Activated naive CD4-positive, alpha-beta T cell treated with anti-CD3 and anti-CD28 coated beads for 36 hours (primary cell): ENCODE measurements around the gene SPOCK2. TPM values are rescaled to one million over a fixed set of nuclear protein-coding genes. Genes with fewer than 3 reads are reported as not detected.
"Not testable (repeated sequence)": the region's sequence is repeated elsewhere in the genome, so short reads cannot be mapped to it uniquely, and the experiment has no call there.

Experiments used
- CTCF ChIA-PET: fragments of 350-600 bp; sonication (Branson Sonifier 250); formaldehyde crosslinking; loops from one replicate; lab custom pipeline; 2021; ENCODE audit warnings: antibody characterized with exemption; lab: Charles Lee
- DNase-seq: peaks from one replicate; pipeline ENCODE4 v3.0.0-alpha.2; 2020
- H3K27ac Mint-ChIP-seq: one replicate; pipeline ENCODE4 v1.8.0; 2021; ENCODE audit warnings: mild to moderate bottlenecking, mixed read lengths
- H3K27me3 Mint-ChIP-seq: one replicate; pipeline ENCODE4 v1.8.0; 2021; ENCODE audit warnings: low read depth, mixed read lengths
- H3K36me3 Mint-ChIP-seq: one replicate; pipeline ENCODE4 v1.8.0; 2021; ENCODE audit warnings: low read depth, mixed read lengths
- H3K4me1 Mint-ChIP-seq: one replicate; pipeline ENCODE4 v1.8.0; 2021; ENCODE audit warnings: low read depth, mixed read lengths
- H3K4me3 Mint-ChIP-seq: one replicate; pipeline ENCODE4 v1.8.0; 2021; ENCODE audit warnings: mild to moderate bottlenecking, moderate library complexity, mixed read lengths
- H3K9me3 Mint-ChIP-seq: one replicate; pipeline ENCODE4 v1.8.0; 2021; ENCODE audit warnings: mixed read lengths
- intact Hi-C: fragments of 100-400 bp; cut with micrococcal nuclease; formaldehyde crosslinking; loops from one replicate; pipeline ENCODE4 v1.15.1; 2023
- total RNA-seq, 2 experiments: library from RNA; stranded (reverse); gene quantifications; one replicate each; pipeline ENCODE4 v1.2.3, GENCODE V29; 2021

The SPOCK2 gene
- total RNA-seq, 2 experiments from 2014 or later = 205 to 208 TPM

DNA sequence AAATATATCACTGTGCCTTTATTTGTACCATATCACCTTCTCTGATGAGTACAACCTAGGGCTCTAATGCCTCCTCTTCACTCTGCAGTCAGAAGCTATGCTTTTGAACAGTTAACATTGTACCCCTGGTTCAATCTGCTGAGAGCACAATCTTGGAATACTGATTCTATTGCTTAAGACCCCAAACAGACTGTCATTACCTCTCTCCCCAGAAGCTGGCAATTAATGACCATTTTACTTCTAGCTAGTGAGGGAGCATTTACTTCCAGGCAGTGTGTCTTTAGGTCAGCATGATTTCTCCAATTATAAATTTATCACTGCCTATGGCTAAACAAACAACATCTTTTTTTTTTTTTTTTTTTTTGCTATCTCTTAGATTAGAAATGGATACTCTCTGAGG, 36.0 kb upstream of the SPOCK2 start:
- Mint-ChIP-seq H3K27ac (no peak overlapping the region), H3K9me3 (no peaks in the 10 kb centered on the region)

GRCh38 chr10:72123616-72124015, 35.3 kb upstream of the SPOCK2 start:
- Mint-ChIP-seq H3K9me3 (no peaks in the 10 kb centered on the region), H3K4me3 (no peak overlapping the region), H3K27me3 (no peaks in the 10 kb centered on the region), H3K27ac (no peak overlapping the region), H3K36me3 (peaks cover 9% of the 10 kb centered on the region), H3K4me1 (peaks cover 48% of the 10 kb centered on the region)
- intact Hi-C loops = loop anchor here (5.0 kb wide), 1 partner anchor 36 kb away; the partner anchor contains the start of gene SPOCK2
- CTCF ChIA-PET = interaction anchor here (1.1 to 5.3 kb wide), 2 partner anchors 9 to 215 kb away, joined by 3 to 53 read pairs; no protein-coding TSS in a partner anchor
- DNase-seq = no peak

More for the DNA sequence above, 36.0 kb upstream of the SPOCK2 start:
- peaks cover 47% of the 10 kb centered on the region for H3K4me1 Mint-ChIP-seq
- peaks cover 9% of the 10 kb centered on the region for H3K36me3 Mint-ChIP-seq
- H3K4me3 Mint-ChIP-seq = no peak overlapping the region
- CTCF ChIA-PET = interaction anchor here (0.9 to 5.3 kb wide), 5 partner anchors 8 to 214 kb away, joined by 3 to 53 read pairs (median 5); no protein-coding TSS in a partner anchor
- DNase-seq = no peak
- intact Hi-C loops = loop anchor here (5.0 kb wide), 1 partner anchor 37 kb away; the partner anchor contains the start of gene SPOCK2
- no peaks in the 10 kb centered on the region for H3K27me3 Mint-ChIP-seq

GRCh38 chr10:72122221-72122620, 33.9 kb upstream of the SPOCK2 start:
- intact Hi-C loops = loop anchor here (5.0 kb wide), 1 partner anchor 35 kb away; the partner anchor contains the start of gene SPOCK2
- Mint-ChIP-seq H3K4me1 (peaks cover 55% of the 10 kb centered on the region), H3K27me3 (no peaks in the 10 kb centered on the region), H3K4me3 (peak overlapping the region; percentile 12), H3K27ac (peak overlapping the region; percentile 47), H3K36me3 (peaks cover 9% of the 10 kb centered on the region), H3K9me3 (no peaks in the 10 kb centered on the region)
- DNase-seq = no peak
- CTCF ChIA-PET = interaction anchor here (0.7 to 1.1 kb wide), 5 partner anchors 11 to 472 kb away, joined by 3 to 6 read pairs (median 4); no protein-coding TSS in a partner anchor

- Mint-ChIP-seq H3K9me3 (peaks cover 2% of the 10 kb centered on the region), H3K27me3 (no peaks in the 10 kb centered on the region), H3K36me3 (peaks cover 11% of the 10 kb centered on the region), H3K4me1 (peaks cover 52% of the 10 kb centered on the region), H3K4me3 (no peak overlapping the region), H3K27ac (peak overlapping the region; percentile 47)
- CTCF ChIA-PET = interaction anchor here (0.6 kb wide), 1 partner anchor 52 kb away, joined by 4 read pairs; no protein-coding TSS in a partner anchor
- intact Hi-C loops = loop anchor here (5.0 kb wide), 1 partner anchor 34 kb away; the partner anchor contains the start of gene SPOCK2
- DNase-seq = no peak
Measured at GRCh38 chr10:72121389-72121788, 33.0 kb upstream of the SPOCK2 start.

DNA sequence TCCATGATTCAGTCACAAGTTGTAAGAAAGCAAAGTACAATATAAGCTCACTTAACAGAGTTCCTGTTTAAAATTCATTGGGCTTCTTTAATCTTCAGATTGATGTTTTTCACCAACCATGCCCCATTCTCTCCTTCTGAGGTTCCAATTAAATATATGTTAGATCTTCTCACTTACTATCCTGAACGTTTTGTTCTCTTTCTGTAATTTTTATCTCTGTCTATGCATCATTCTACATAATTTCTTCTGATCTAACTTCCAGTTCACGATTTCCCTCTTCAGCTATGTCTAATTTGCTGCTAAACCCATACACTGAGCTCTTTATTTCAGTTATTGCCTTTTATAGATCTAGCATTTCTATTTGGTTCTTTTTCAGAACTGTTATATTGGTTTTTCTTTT, 28.0 kb upstream of the SPOCK2 start:
- no peak for DNase-seq
- intact Hi-C loops = no loop called here
- Mint-ChIP-seq H3K4me1 (peaks cover 34% of the 10 kb centered on the region), H3K27me3 (no peaks in the 10 kb centered on the region), H3K27ac (no peak overlapping the region), H3K9me3 (peaks cover 5% of the 10 kb centered on the region), H3K4me3 (no peak overlapping the region), H3K36me3 (peaks cover 12% of the 10 kb centered on the region)
- CTCF ChIA-PET = interaction anchor here (1.2 to 1.5 kb wide), 2 partner anchors 8 to 10 kb away, joined by 4 read pairs; no protein-coding TSS in a partner anchor

- Mint-ChIP-seq H3K9me3 (peaks cover 5% of the 10 kb centered on the region), H3K27me3 (no peaks in the 10 kb centered on the region), H3K4me1 (peaks cover 43% of the 10 kb centered on the region), H3K36me3 (peaks cover 11% of the 10 kb centered on the region), H3K27ac (no peak overlapping the region), H3K4me3 (no peak overlapping the region)
- no peak for DNase-seq
- intact Hi-C loops = no loop called here
- CTCF ChIA-PET = interaction anchor here (0.6 to 1.4 kb wide), 2 partner anchors 49 to 109 kb away, joined by 3 to 4 read pairs; no protein-coding TSS in a partner anchor
Measured at GRCh38 chr10:72114706-72115450, 26.5 kb upstream of the SPOCK2 start.

DNA sequence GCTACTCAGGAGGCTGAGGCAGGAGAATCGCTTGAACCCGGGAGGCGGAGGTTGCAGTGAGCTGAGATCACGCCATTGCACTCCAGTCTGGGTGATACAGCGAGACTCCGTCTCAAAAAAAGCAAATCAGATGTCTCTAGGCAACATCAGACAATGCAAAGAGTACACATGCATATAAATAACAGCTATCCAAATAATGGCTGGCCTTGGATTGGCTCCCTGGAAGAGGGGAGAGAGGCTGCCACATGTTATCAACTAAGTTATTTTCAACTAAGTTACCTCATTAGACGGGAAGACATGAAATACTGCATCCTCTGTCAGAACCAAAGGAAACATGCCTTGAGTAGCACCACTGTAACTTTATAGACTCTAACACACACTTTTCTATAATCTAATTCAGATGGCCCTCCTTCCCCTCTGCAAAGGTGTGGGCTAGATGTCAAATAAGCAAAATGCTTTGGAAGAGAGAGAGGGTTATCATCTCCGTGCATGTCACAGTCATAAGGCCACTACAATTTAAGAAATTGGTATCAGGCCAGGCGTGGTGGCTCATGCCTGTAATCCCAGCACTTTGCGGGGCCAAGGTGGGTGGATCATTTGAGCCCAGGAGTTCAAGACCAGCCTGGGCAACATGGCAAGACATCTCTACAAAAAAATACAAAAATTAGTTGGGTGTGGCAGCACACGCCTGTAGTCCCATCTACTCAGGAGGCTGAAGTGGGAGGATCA, 22.5 kb upstream of the SPOCK2 start:
- H3K9me3 Mint-ChIP-seq = no peaks in the 10 kb centered on the region
- no peak overlapping the region for H3K27ac Mint-ChIP-seq
- H3K27me3 Mint-ChIP-seq = no peaks in the 10 kb centered on the region
- no peak overlapping the region for H3K4me3 Mint-ChIP-seq
- intact Hi-C loops = no loop called here
- CTCF ChIA-PET = no interaction called here
- peaks cover 67% of the 10 kb centered on the region for H3K4me1 Mint-ChIP-seq
- peaks cover 9% of the 10 kb centered on the region for H3K36me3 Mint-ChIP-seq
- DNase-seq = no peak

DNA sequence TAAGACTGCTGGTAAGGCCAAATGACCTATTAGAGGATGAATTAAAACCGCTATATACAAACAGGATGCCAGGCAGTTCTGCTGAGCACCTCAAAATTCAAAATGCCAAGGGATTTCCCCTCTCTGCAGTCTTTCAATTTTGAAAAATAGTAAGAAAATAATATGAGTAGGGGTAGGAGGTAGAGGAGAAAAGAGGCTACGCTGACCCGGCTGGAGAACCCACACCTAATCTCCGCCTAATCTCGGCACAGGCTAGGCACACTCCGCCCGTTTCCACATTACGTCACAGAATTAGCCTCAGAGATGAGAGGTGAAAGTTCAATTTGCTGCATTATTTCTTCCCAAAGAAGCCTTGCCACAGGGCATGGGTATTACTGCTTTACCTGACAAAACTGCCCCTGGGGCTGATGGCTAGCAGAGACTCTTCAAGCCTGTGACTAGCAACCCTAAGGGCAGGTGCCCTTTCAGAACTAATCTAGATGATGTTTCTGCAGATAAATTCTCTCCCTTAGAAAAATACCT, 21.3 kb upstream of the SPOCK2 start:
- H3K27me3 Mint-ChIP-seq = no peaks in the 10 kb centered on the region
- peak overlapping the region; percentile 51 for H3K4me3 Mint-ChIP-seq
- CTCF ChIA-PET = no interaction called here
- intact Hi-C loops = no loop called here
- H3K9me3 Mint-ChIP-seq = no peaks in the 10 kb centered on the region
- peak; percentile 35 for DNase-seq
- peak overlapping the region; percentile 96 for H3K27ac Mint-ChIP-seq
- peaks cover 70% of the 10 kb centered on the region for H3K4me1 Mint-ChIP-seq
- peaks cover 10% of the 10 kb centered on the region for H3K36me3 Mint-ChIP-seq

DNA sequence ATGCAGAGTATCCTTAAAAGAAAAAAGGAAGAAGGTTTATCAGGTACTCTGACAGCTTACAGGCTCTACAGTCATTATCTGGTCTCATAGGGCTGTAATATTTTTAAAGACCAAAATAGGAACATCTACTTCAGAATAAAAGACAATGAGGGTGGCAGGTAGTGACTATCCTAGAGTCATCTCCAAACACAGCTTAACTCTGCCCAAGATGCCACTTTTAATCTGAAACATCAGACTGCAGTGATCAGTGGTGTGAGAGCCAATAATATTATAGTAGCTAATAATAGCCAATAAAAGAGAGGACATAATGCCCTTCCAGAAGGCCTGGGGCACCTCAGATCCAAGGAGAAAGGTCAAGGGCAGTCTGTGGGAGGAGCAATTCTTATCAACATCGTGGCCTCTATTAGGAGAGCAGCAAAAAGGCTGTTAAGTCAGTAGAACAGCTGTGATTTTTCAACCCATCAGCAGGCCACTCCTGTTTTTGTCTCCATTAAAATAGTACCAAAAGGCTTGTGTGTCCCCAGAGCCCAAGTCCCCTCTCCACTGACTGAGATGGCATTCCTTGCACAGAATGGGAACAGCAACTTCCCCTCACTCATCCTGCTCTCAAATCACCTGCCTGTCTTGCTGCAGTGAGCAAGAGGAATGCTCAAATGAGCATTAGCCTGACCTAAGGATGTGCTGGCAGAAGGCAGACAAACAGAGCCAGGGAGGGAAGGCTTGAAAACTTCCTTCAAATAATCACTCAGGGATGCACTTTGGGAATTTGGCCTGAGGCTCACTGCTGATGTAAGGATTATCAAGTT, 20.7 kb upstream of the SPOCK2 start:
- CTCF ChIA-PET = interaction anchor here (0.5 to 2.2 kb wide), 10 partner anchors 7 to 212 kb away, joined by 3 to 6 read pairs (median 4); partner anchors contain the start of gene SPOCK2
- H3K36me3 Mint-ChIP-seq = peaks cover 10% of the 10 kb centered on the region
- peak overlapping the region; percentile 96 for H3K27ac Mint-ChIP-seq
- no peaks in the 10 kb centered on the region for H3K9me3 Mint-ChIP-seq
- peak overlapping the region; percentile 51 for H3K4me3 Mint-ChIP-seq
- DNase-seq = no peak
- H3K27me3 Mint-ChIP-seq = no peaks in the 10 kb centered on the region
- H3K4me1 Mint-ChIP-seq = peaks cover 76% of the 10 kb centered on the region
- intact Hi-C loops = no loop called here

- H3K9me3 Mint-ChIP-seq, intact Hi-C loops, H3K27me3 Mint-ChIP-seq: not testable (repeated sequence)
- peak; percentile 47 for DNase-seq
- H3K4me1 Mint-ChIP-seq = peaks cover 80% of the 10 kb centered on the region
- peak overlapping the region; percentile 96 for H3K27ac Mint-ChIP-seq
- peak overlapping the region; percentile 71 for H3K4me3 Mint-ChIP-seq
- H3K36me3 Mint-ChIP-seq = peaks cover 14% of the 10 kb centered on the region
- CTCF ChIA-PET = interaction anchor here (0.6 to 2.2 kb wide), 10 partner anchors 8 to 227 kb away, joined by 3 to 6 read pairs (median 4); partner anchors contain the start of gene SPOCK2
Measured at GRCh38 chr10:72108004-72108370, 19.6 kb upstream of the SPOCK2 start.

GRCh38 chr10:72107325-72108003, 19.1 kb upstream of the SPOCK2 start:
- peak overlapping the region; percentile 71 for H3K4me3 Mint-ChIP-seq
- DNase-seq = peak; percentile 48
- H3K36me3 Mint-ChIP-seq = peaks cover 17% of the 10 kb centered on the region
- intact Hi-C loops = loop anchor here (1.0 to 2.0 kb wide), 3 partner anchors 11 to 55 kb away; no protein-coding TSS in a partner anchor
- CTCF ChIA-PET = interaction anchor here (0.6 to 2.2 kb wide), 6 partner anchors 8 to 115 kb away, joined by 3 to 8 read pairs (median 4); partner anchors contain the start of gene SPOCK2
- H3K9me3 Mint-ChIP-seq = no peaks in the 10 kb centered on the region
- H3K4me1 Mint-ChIP-seq = peaks cover 85% of the 10 kb centered on the region
- H3K27me3 Mint-ChIP-seq = no peaks in the 10 kb centered on the region
- H3K27ac Mint-ChIP-seq = peak overlapping the region; percentile 96
